Peyer's patch (tissue), 4 donors: ENCODE results near the gene KIF21A. TPM values are rescaled to one million over a fixed set of nuclear protein-coding genes. Genes with fewer than 3 reads are reported as not detected.
A peak's percentile ranks its signal among the peaks of the same experiment; 100 is the strongest.

Experiments used
- DNase-seq, 3 donors: peaks; one replicate each; pipeline ENCODE4 v3.0.0-alpha.2; 2017 to 2019
- H3K27ac ChIP-seq, 4 donors: fragments of 200-600 bp; sonication (generic); one replicate each; pipeline ENCODE4 v1.5.1; 2016 to 2019
- H3K27me3 ChIP-seq, 2 donors: fragments of 200-600 bp; sonication (generic); one replicate each; pipeline ENCODE4 v1.5.1; 2019
- H3K36me3 ChIP-seq, 3 donors: fragments of 200-600 bp; sonication (generic); one replicate each; pipeline ENCODE4 v1.5.1; 2016 to 2019
- H3K4me1 ChIP-seq, 4 donors: fragments of 200-600 bp; sonication (generic); one replicate each; pipeline ENCODE4 v1.5.1; 2016 to 2019
- H3K4me3 ChIP-seq, 4 donors: fragments of 200-600 bp; sonication (generic); 1 replicate in 3 of 4; 2 replicates in 1 of 4; pipeline ENCODE4 v1.5.1; 2016 to 2019; ENCODE audit warnings: mild to moderate bottlenecking in 1 of 4
- H3K9me3 ChIP-seq, 4 donors: fragments of 200-600 bp; sonication (generic); one replicate each; pipeline ENCODE4 v1.5.1; 2016 to 2019; ENCODE audit warnings: mild to moderate bottlenecking in 1 of 4
- CTCF ChIP-seq, 6 experiments: fragments of 450-650 bp in 4 of 6; fragments of 200-600 bp in 2 of 6; sonication (generic) in 1 of 6; IDR thresholded peaks; one replicate each; pipeline ENCODE4 v1.5.1; 2017 to 2019; ENCODE audit warnings: antibody characterized with exemption in 6 of 6, mild to moderate bottlenecking in 3 of 6, moderate library complexity in 1 of 6
- POLR2A ChIP-seq, 2 donors: fragments of 450-650 bp; IDR thresholded peaks; one replicate each; pipeline ENCODE4 v1.5.1; 2017; ENCODE audit warnings: antibody characterized with exemption in 2 of 2, mild to moderate bottlenecking in 2 of 2, moderate library complexity in 2 of 2
- total RNA-seq, 4 donors: library from RNA; depleted of rRNA; stranded (reverse); fragments of >200 nt; gene quantifications; one replicate each; pipeline ENCODE4 v1.1.0, GENCODE V29; 2016

The KIF21A gene
- total RNA-seq, 4 donors from 2014 or later = 14.7 to 41.3 (median 27.0) TPM

DNA sequence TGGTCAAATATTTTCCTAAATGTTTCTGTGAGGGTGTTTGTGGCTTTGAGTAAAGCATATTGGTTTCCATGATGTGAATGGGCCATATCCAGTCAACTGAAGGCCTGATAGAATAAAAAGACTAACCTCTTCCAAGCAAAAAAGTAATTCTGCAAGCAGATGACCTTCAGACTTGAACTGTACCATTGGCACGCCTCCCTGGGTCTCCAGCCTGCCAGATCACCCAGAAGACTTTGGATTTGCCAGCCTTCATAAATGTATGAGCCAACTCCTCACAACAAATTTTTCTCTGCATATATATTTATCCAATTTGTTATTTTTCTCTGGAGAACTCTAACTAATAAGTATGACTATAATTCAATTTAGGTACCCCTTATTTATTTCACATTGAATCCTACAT, 190.3 kb downstream of the KIF21A start:
- no peaks in the 10 kb centered on the region for H3K27me3 ChIP-seq
- no peak overlapping the region for H3K4me3 ChIP-seq
- H3K27ac ChIP-seq = no peak overlapping the region
- no peaks in the 10 kb centered on the region for H3K36me3 ChIP-seq
- TF ChIP-seq POLR2A (IDR thresholded peaks at IDR 0.05) (no peak), CTCF (IDR thresholded peaks at IDR 0.05) (no peak)
- DNase-seq = peak in 1 of 3 donors; percentile 48
- H3K9me3 ChIP-seq = no peaks in the 10 kb centered on the region
- H3K4me1 ChIP-seq = no peaks in the 10 kb centered on the region

Other genes starting within 250 kb of the KIF21A start
- 1 to 10 TPM in 1 of 4 donors, under 1 TPM in 2, not detected in 1; 0.54 to 1.7 (median 0.88) TPM for gene ABCD2, start 176.7 kb upstream of the KIF21A start, total RNA-seq